ENCODE results near the gene PHACTR3. TPM values are rescaled to one million over a fixed set of nuclear protein-coding genes. Genes with fewer than 3 reads are reported as not detected.

The PHACTR3 gene
- total RNA-seq, 1 experiment from 2014 or later: 10.0 TPM

- Mint-ChIP-seq H3K36me3 (ENCODE audit: insufficient read depth, unreplicated experiment) (no peaks in the 10 kb centered on the region), H3K27ac (ENCODE audit: unreplicated experiment) (no peak overlapping the region), H3K4me1 (ENCODE audit: low read depth, unreplicated experiment) (no peaks in the 10 kb centered on the region), H3K27me3 (ENCODE audit: unreplicated experiment) (peaks cover 97% of the 10 kb centered on the region), H3K4me3 (ENCODE audit: low read depth, unreplicated experiment) (no peak overlapping the region), H3K9me3 (ENCODE audit: low read depth, unreplicated experiment) (peaks cover 2% of the 10 kb centered on the region)
- DNase-seq: no peak
- TF ChIP-seq CTCF (IDR thresholded peaks at IDR 0.05; ENCODE audit: unreplicated experiment): no peak
- intact Hi-C loops (cut with micrococcal nuclease; ENCODE audit: unreplicated experiment): no loop called here
- no TSS peak for BruUV-seq (replicated peaks)
- CTCF ChIA-PET: no interaction called here
Observed at GRCh38 chr20:59630526-59630925, 26.2 kb downstream of the PHACTR3 start.

GRCh38 chr20:59631751-59632540 lies 27.6 kb downstream of the PHACTR3 start:
- peaks cover 91% of the 10 kb centered on the region for H3K27me3 Mint-ChIP-seq (ENCODE audit: unreplicated experiment)
- no peak overlapping the region for H3K27ac Mint-ChIP-seq (ENCODE audit: unreplicated experiment)
- DNase-seq: no peak
- BruUV-seq (replicated peaks): no TSS peak
- H3K4me1 Mint-ChIP-seq (ENCODE audit: low read depth, unreplicated experiment): no peaks in the 10 kb centered on the region
- CTCF ChIA-PET: interaction anchor here (0.7 kb wide), 1 partner anchor 61 kb away, joined by 3 read pairs; no protein-coding TSS in a partner anchor
- TF ChIP-seq CTCF (IDR thresholded peaks at IDR 0.05; ENCODE audit: unreplicated experiment): no peak
- no peaks in the 10 kb centered on the region for H3K36me3 Mint-ChIP-seq (ENCODE audit: insufficient read depth, unreplicated experiment)
- peaks cover 2% of the 10 kb centered on the region for H3K9me3 Mint-ChIP-seq (ENCODE audit: low read depth, unreplicated experiment)
- no peak overlapping the region for H3K4me3 Mint-ChIP-seq (ENCODE audit: low read depth, unreplicated experiment)
- intact Hi-C loops (cut with micrococcal nuclease; ENCODE audit: unreplicated experiment): no loop called here

- CTCF ChIA-PET: interaction anchor here (0.7 kb wide), 1 partner anchor 62 kb away, joined by 3 read pairs; no protein-coding TSS in a partner anchor
- Mint-ChIP-seq H3K4me3 (ENCODE audit: low read depth, unreplicated experiment) (no peak overlapping the region), H3K27ac (ENCODE audit: unreplicated experiment) (no peak overlapping the region), H3K36me3 (ENCODE audit: insufficient read depth, unreplicated experiment) (no peaks in the 10 kb centered on the region), H3K27me3 (ENCODE audit: unreplicated experiment) (peaks cover 84% of the 10 kb centered on the region), H3K4me1 (ENCODE audit: low read depth, unreplicated experiment) (no peaks in the 10 kb centered on the region), H3K9me3 (ENCODE audit: low read depth, unreplicated experiment) (peaks cover 2% of the 10 kb centered on the region)
- no peak for TF ChIP-seq CTCF (IDR thresholded peaks at IDR 0.05; ENCODE audit: unreplicated experiment)
- intact Hi-C loops (cut with micrococcal nuclease; ENCODE audit: unreplicated experiment): no loop called here
- DNase-seq: no peak
- BruUV-seq (replicated peaks): no TSS peak
Observed at GRCh38 chr20:59632541-59633113, 28.3 kb downstream of the PHACTR3 start.

- Mint-ChIP-seq H3K36me3 (ENCODE audit: insufficient read depth, unreplicated experiment) (no peaks in the 10 kb centered on the region), H3K4me3 (ENCODE audit: low read depth, unreplicated experiment) (no peak overlapping the region), H3K27ac (ENCODE audit: unreplicated experiment) (no peak overlapping the region), H3K9me3 (ENCODE audit: low read depth, unreplicated experiment) (no peaks in the 10 kb centered on the region), H3K27me3 (ENCODE audit: unreplicated experiment) (peaks cover 87% of the 10 kb centered on the region), H3K4me1 (ENCODE audit: low read depth, unreplicated experiment) (no peaks in the 10 kb centered on the region)
- TF ChIP-seq CTCF (IDR thresholded peaks at IDR 0.05; ENCODE audit: unreplicated experiment): no peak
- intact Hi-C loops (cut with micrococcal nuclease; ENCODE audit: unreplicated experiment): no loop called here
- CTCF ChIA-PET: interaction anchor here (1.3 kb wide), 1 partner anchor 9 kb away, joined by 3 read pairs; no protein-coding TSS in a partner anchor
- no peak for DNase-seq
- no TSS peak for BruUV-seq (replicated peaks)
Observed at GRCh38 chr20:59633656-59634251, 29.4 kb downstream of the PHACTR3 start.
